H1 (cell line): ENCODE results near the gene ALDH1A3. TPM values are rescaled to one million over a fixed set of nuclear protein-coding genes. Genes with fewer than 3 reads are reported as not detected.

Experiments
- CTCF ChIA-PET: fragments of 300-600 bp; sonication (Branson Sonifier 250); formaldehyde crosslinking; loops from one replicate; lab custom pipeline; 2021; ENCODE audit not compliant: partially characterized antibody; lab: Charles Lee
- POLR2A ChIA-PET: fragments of 300-600 bp; sonication (Branson Sonifier 250); formaldehyde crosslinking; loops from one replicate; lab custom pipeline; 2021; ENCODE audit warnings: inconsistent platforms; ENCODE audit not compliant: partially characterized antibody; lab: Charles Lee
- DNase-seq, 2 experiments: peaks; one replicate each; pipeline versions ENCODE4 v3.0.0 to v3.0.0-alpha.2; 2010 to 2022; ENCODE audit warnings: low spot score in 2 of 2, low read depth in 1 of 2, mixed read lengths in 1 of 2
- FAIRE-seq: peaks from 2 replicates; lab custom pipeline; 2011; peaks lifted over from hg19 to GRCh38; lab: Jason Lieb, UNC
- H2AFZ ChIP-seq: 2 replicates; pipeline ENCODE4 v1.8.1; 2012; ENCODE audit warnings: low read length, inconsistent platforms
- H2AK5ac ChIP-seq: 2 replicates; pipeline ENCODE4 v1.6.1; 2013; ENCODE audit warnings: low read depth, low read length
- H2BK120ac ChIP-seq: replicated peaks from 2 replicates; pipeline ENCODE3; 2013; ENCODE audit warnings: low read depth, low read length, inconsistent platforms
- H2BK12ac ChIP-seq: 2 replicates; pipeline ENCODE4 v1.6.1; 2013; ENCODE audit warnings: low read depth, low read length
- H2BK15ac ChIP-seq: 2 replicates; pipeline ENCODE4 v1.6.1; 2013; ENCODE audit warnings: low read length
- H2BK20ac ChIP-seq: 2 replicates; pipeline ENCODE4 v1.6.1; 2013; ENCODE audit warnings: low read length
- H2BK5ac ChIP-seq: 2 replicates; pipeline ENCODE4 v1.6.1; 2013; ENCODE audit warnings: low read depth, low read length
- H3K14ac ChIP-seq: 2 replicates; pipeline ENCODE4 v1.6.1; 2013; ENCODE audit warnings: inconsistent platforms; ENCODE audit not compliant: insufficient read length
- H3K18ac ChIP-seq: 2 replicates; pipeline ENCODE4 v1.6.1; 2013; ENCODE audit warnings: low read length; ENCODE audit errors: extremely low read depth
- H3K23ac ChIP-seq: 2 replicates; pipeline ENCODE4 v1.6.1; 2013; ENCODE audit warnings: inconsistent platforms; ENCODE audit not compliant: insufficient read length
- H3K23me2 ChIP-seq: 2 replicates; pipeline ENCODE4 v1.6.1; 2013; ENCODE audit warnings: low read depth, low read length
- H3K27ac ChIP-seq: 2 replicates; pipeline ENCODE4 v1.6.1; 2011; ENCODE audit warnings: low read depth, low read length, inconsistent platforms
- H3K27me3 ChIP-seq, 4 experiments: replicated peaks in 1 of 4; 1 replicate in 1 of 4; 2 replicates in 3 of 4; pipeline versions ENCODE4 v1.6.1 to v1.8.1; 2011 to 2013; ENCODE audit warnings: low read length in 3 of 4, mild to moderate bottlenecking in 3 of 4, inconsistent platforms in 2 of 4, mixed read lengths in 2 of 4, moderate library complexity in 1 of 4; ENCODE audit not compliant: control insufficient read depth in 3 of 4, insufficient read depth in 3 of 4; ENCODE audit errors: extremely low read depth in 1 of 4
- H3K36me3 ChIP-seq, 4 experiments: 2 replicates each; pipeline versions ENCODE4 v1.6.1 to v1.8.1; 2011 to 2013; ENCODE audit warnings: mild to moderate bottlenecking in 4 of 4, low read length in 3 of 4, moderate library complexity in 2 of 4, control low read depth in 1 of 4, inconsistent platforms in 1 of 4; ENCODE audit not compliant: insufficient read depth in 4 of 4, control insufficient read depth in 2 of 4
- H3K4ac ChIP-seq: replicated peaks from 2 replicates; pipeline ENCODE3; 2013; ENCODE audit warnings: low read length, low read depth, mixed read lengths, inconsistent platforms; ENCODE audit not compliant: insufficient read length
- H3K4me1 ChIP-seq, 4 experiments: replicated peaks in 1 of 4; 1 replicate in 1 of 4; 2 replicates in 3 of 4; pipeline versions ENCODE4 v1.6.1 to v1.8.1; 2011 to 2013; ENCODE audit warnings: low read length in 3 of 4, inconsistent platforms in 2 of 4, mixed read lengths in 1 of 4; ENCODE audit not compliant: insufficient read depth in 4 of 4, control insufficient read depth in 3 of 4
- H3K4me2 ChIP-seq, 2 experiments: 2 replicates each; pipeline versions ENCODE4 v1.6.1 to v1.8.1; 2011 to 2013; ENCODE audit warnings: low read depth in 2 of 2, low read length in 2 of 2, control low read depth in 1 of 2, inconsistent platforms in 1 of 2, mild to moderate bottlenecking in 1 of 2; ENCODE audit not compliant: insufficient read depth in 1 of 2
- H3K4me3 ChIP-seq, 4 experiments: fragments of 200-600, 300-600 bp in 1 of 4; sonication (generic), shearing (Covaris generic), sonication (Bioruptor Twin) in 1 of 4; 2 replicates each; pipeline versions ENCODE4 v1.5.1 to v1.8.1; 2011 to 2016; ENCODE audit warnings: low read length in 4 of 4, low read depth in 3 of 4, control low read depth in 2 of 4, inconsistent platforms in 2 of 4, mild to moderate bottlenecking in 2 of 4, mixed read lengths in 1 of 4, moderate library complexity in 1 of 4; ENCODE audit not compliant: insufficient read depth in 2 of 4; ENCODE audit errors: extremely low read depth in 1 of 4
- H3K56ac ChIP-seq: replicated peaks from 2 replicates; pipeline ENCODE3; 2013; ENCODE audit warnings: low read depth, mild to moderate bottlenecking, mixed read lengths, low read length, inconsistent platforms; ENCODE audit not compliant: insufficient read length
- H3K79me1 ChIP-seq: 2 replicates; pipeline ENCODE4 v1.6.1; 2013; ENCODE audit warnings: low read depth, low read length, control low read depth
- H3K79me2 ChIP-seq, 2 experiments: 2 replicates each; pipeline versions ENCODE4 v1.6.1 to v1.8.1; 2012 to 2013; ENCODE audit warnings: low read length in 2 of 2, mild to moderate bottlenecking in 2 of 2, inconsistent platforms in 1 of 2; ENCODE audit not compliant: insufficient read depth in 2 of 2, control insufficient read depth in 1 of 2
- H3K9ac ChIP-seq, 4 experiments: replicated peaks in 1 of 4; 1 replicate in 1 of 4; 2 replicates in 3 of 4; pipeline versions ENCODE4 v1.6.1 to v1.8.1; 2011 to 2013; ENCODE audit warnings: low read depth in 3 of 4, low read length in 3 of 4, control low read depth in 2 of 4, mild to moderate bottlenecking in 2 of 4, moderate library complexity in 2 of 4, inconsistent platforms in 1 of 4; ENCODE audit errors: extremely low read depth in 1 of 4
- H3K9me3 ChIP-seq, 2 experiments: 2 replicates each; pipeline versions ENCODE4 v1.6.1 to v1.8.1; 2012 to 2013; ENCODE audit warnings: mild to moderate bottlenecking in 2 of 2, moderate library complexity in 2 of 2, control low read depth in 1 of 2, inconsistent platforms in 1 of 2, low read depth in 1 of 2, low read length in 1 of 2, mixed read lengths in 1 of 2; ENCODE audit not compliant: insufficient read depth in 2 of 2
- H4K20me1 ChIP-seq, 2 experiments: replicated peaks in 1 of 2; 2 replicates each; pipeline versions ENCODE3 to v1.8.1; 2011 to 2013; ENCODE audit warnings: inconsistent platforms in 2 of 2, low read length in 2 of 2, mild to moderate bottlenecking in 1 of 2; ENCODE audit not compliant: insufficient read depth in 2 of 2, control insufficient read depth in 1 of 2
- H4K5ac ChIP-seq: 2 replicates; pipeline ENCODE4 v1.6.1; 2013; ENCODE audit warnings: low read length, low read depth, mixed read lengths, inconsistent platforms; ENCODE audit not compliant: insufficient read length
- H4K8ac ChIP-seq: 2 replicates; pipeline ENCODE4 v1.8.0; 2013; ENCODE audit warnings: mild to moderate bottlenecking, moderate library complexity, low read length, inconsistent platforms; ENCODE audit not compliant: insufficient read depth; ENCODE audit errors: extremely low read depth
- H4K91ac ChIP-seq: replicated peaks from 2 replicates; pipeline ENCODE3; 2013; ENCODE audit warnings: low read length, mixed read lengths, inconsistent platforms; ENCODE audit not compliant: insufficient read length
- ASH2L ChIP-seq: fragments of 200-600, 300-600 bp; sonication (generic); IDR thresholded peaks from one replicate; pipeline ENCODE4 v1.7.1; 2017; ENCODE audit warnings: low read length
- BACH1 ChIP-seq: IDR thresholded peaks from 2 replicates; pipeline ENCODE4 v1.6.1; 2012; ENCODE audit warnings: low read length, improper control_type of control experiment
- BCL11A ChIP-seq, 2 experiments: IDR thresholded peaks; one replicate each; pipeline ENCODE4 v1.6.1; 2011; ENCODE audit warnings: low read depth in 2 of 2, low read length in 2 of 2, mild to moderate bottlenecking in 2 of 2
- CHD2 ChIP-seq: IDR thresholded peaks from 2 replicates; pipeline ENCODE4 v1.6.1; 2012; ENCODE audit warnings: low read length, improper control_type of control experiment
- EGR1 ChIP-seq: IDR thresholded peaks from 2 replicates; pipeline ENCODE4 v1.6.1; 2011; ENCODE audit warnings: low read depth, low read length, borderline replicate concordance
- FOSL1 ChIP-seq: IDR thresholded peaks from 2 replicates; pipeline ENCODE4 v1.6.1; 2011; ENCODE audit warnings: mild to moderate bottlenecking, low read depth, low read length, moderate library complexity; ENCODE audit not compliant: insufficient read depth
- HDAC2 ChIP-seq, 2 experiments: fragments of 300-600 bp in 1 of 2; sonication (generic) in 1 of 2; IDR thresholded peaks; 2 replicates each; pipeline ENCODE4 v1.6.1; 2011 to 2012; ENCODE audit warnings: low read depth in 2 of 2, low read length in 2 of 2, mild to moderate bottlenecking in 2 of 2, moderate library complexity in 2 of 2, borderline replicate concordance in 1 of 2, inconsistent platforms in 1 of 2
- KDM5A ChIP-seq: fragments of 200-600 bp; IDR thresholded peaks from 2 replicates; pipeline ENCODE4 v1.7.1; 2012; ENCODE audit warnings: mild to moderate bottlenecking, low read length, inconsistent platforms, mixed read lengths
- POLR2AphosphoS5 ChIP-seq: IDR thresholded peaks from 2 replicates; pipeline ENCODE4 v1.6.1; 2011; ENCODE audit warnings: low read depth, low read length
- RXRA ChIP-seq: IDR thresholded peaks from 2 replicates; pipeline ENCODE4 v1.6.1; 2011; ENCODE audit warnings: low read depth, mild to moderate bottlenecking, low read length, moderate library complexity; ENCODE audit not compliant: insufficient read depth
- SAP30 ChIP-seq: fragments of 300-600 bp; sonication (generic); IDR thresholded peaks from 2 replicates; pipeline ENCODE4 v1.7.1; 2012; ENCODE audit warnings: low read length, moderate library complexity, mild to moderate bottlenecking, inconsistent platforms; ENCODE audit not compliant: insufficient read depth, insufficient replicate concordance
- SIRT6 ChIP-seq: IDR thresholded peaks from one replicate; pipeline ENCODE4 v1.7.1; 2012; ENCODE audit warnings: low read length, inconsistent platforms
- TBP ChIP-seq: IDR thresholded peaks from 2 replicates; pipeline ENCODE4 v1.6.1; 2011; ENCODE audit warnings: low read depth, low read length, improper control_type of control experiment
- TEAD4 ChIP-seq: IDR thresholded peaks from 2 replicates; pipeline ENCODE4 v1.6.1; 2012; ENCODE audit warnings: low read depth, low read length, inconsistent platforms, mixed read lengths
- YY1 ChIP-seq: IDR thresholded peaks from 2 replicates; pipeline ENCODE4 v1.6.1; 2011; ENCODE audit warnings: low read depth, mild to moderate bottlenecking, low read length
- WGBS, 2 experiments: shearing (Covaris generic) in 1 of 2; methylation state at CpG; one replicate each; pipeline versions ENCODE4 v1.1.6 to v1.1.7; 2013 to 2015; ENCODE audit warnings: low lambda C conversion rate in 2 of 2, mixed read lengths in 2 of 2, inconsistent platforms in 1 of 2, low coverage in 1 of 2, missing lambda C conversion rate in 1 of 2; ENCODE audit not compliant: insufficient replicate concordance in 2 of 2, insufficient coverage in 1 of 2, insufficient read length in 1 of 2; ENCODE audit errors: extremely low coverage in 1 of 2, missing lambda C conversion rate in 1 of 2; 5-methylcytosine and 5-hydroxymethylcytosine counted together
- polyA plus RNA-seq, 7 experiments: library from polyadenylated mRNA; depleted of rRNA in 3 of 7; stranded (reverse) in 5 of 7; unstranded in 2 of 7; fragments of >200 nt in 5 of 7; fragments of 200-250 nt in 2 of 7; gene quantifications; 1 replicate in 5 of 7; 2 replicates in 1 of 7; 4 replicates in 1 of 7; pipeline versions ENCODE4 v1.2.1 to v1.2.3, GENCODE V29; 2011 to 2013; ENCODE audit warnings: missing spikeins in 2 of 7, mixed read lengths in 2 of 7
- total RNA-seq: library from RNA; stranded (reverse); fragmentation: NEBNext Ultra II Directional; extraction: Animal tissue kit (Norgen Biotek cat#: 25700); gene quantifications from 2 replicates; pipeline ENCODE4 v1.2.1, GENCODE V29; 2021
- TF ChIP-seq, protein P1 (sequence below): IDR thresholded peaks from 2 replicates; pipeline ENCODE4 v1.6.1; 2012; ENCODE audit warnings: inconsistent platforms

ALDH1A3 gene
- total and polyA plus RNA-seq, 2 of the 8 experiments (the other 6 are each of a cell fraction or from before 2014, with no cell fraction given), result 2.2 to 5.5 TPM

DNA sequence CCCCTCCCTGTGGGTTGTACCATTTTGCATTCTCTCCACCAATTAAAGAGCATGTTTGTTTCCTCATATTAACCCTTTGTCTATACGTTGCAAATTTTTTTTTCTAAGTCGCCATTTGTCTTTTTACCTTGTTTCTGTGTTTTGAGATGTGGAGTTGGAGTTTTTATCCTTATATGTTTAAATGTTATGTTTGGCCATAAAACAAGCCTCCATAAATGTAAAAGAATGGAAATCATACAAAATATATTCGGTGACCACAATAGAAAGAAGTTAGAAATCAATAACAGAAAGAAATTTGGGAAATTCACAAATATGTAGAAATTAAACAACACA, 68.8 kb downstream of the ALDH1A3 start:
- H3K4me3 ChIP-seq, result no peak overlapping the region
- no peak overlapping the region for H3K18ac ChIP-seq
- no peaks in the 10 kb centered on the region for H3K36me3 ChIP-seq
- no peak overlapping the region for H3K56ac ChIP-seq
- no peak overlapping the region for H4K91ac ChIP-seq
- ChIA-PET CTCF (interaction anchor here (1.0 kb wide), 1 partner anchor 60 kb away, joined by 3 read pairs; no protein-coding TSS in a partner anchor), POLR2A (no interaction called here)
- no peak overlapping the region for H2BK120ac ChIP-seq
- H2BK5ac ChIP-seq, result no peak overlapping the region
- no peak overlapping the region for H2AK5ac ChIP-seq
- H2BK20ac ChIP-seq, result no peak overlapping the region
- H3K14ac ChIP-seq, result no peak overlapping the region
- DNase-seq (no peak), FAIRE-seq (no peak)
- H3K27me3 ChIP-seq, result no peaks in the 10 kb centered on the region
- H3K79me1 ChIP-seq, result no peaks in the 10 kb centered on the region
- no peaks in the 10 kb centered on the region for H3K23me2 ChIP-seq
- H3K9me3 ChIP-seq, result no peaks in the 10 kb centered on the region
- H3K9ac ChIP-seq, result no peak overlapping the region
- no peaks in the 10 kb centered on the region for H3K79me2 ChIP-seq
- no peak overlapping the region for H3K27ac ChIP-seq
- no peak overlapping the region for H3K4me2 ChIP-seq
- no peak overlapping the region for H3K4ac ChIP-seq
- no peaks in the 10 kb centered on the region for H4K20me1 ChIP-seq
- WGBS, 2 experiments, result 84% methylated on average over 3 of the region's 3 CpGs; no CpG with 5 or more reads in 1 of the 2 experiments
- H4K5ac ChIP-seq, result no peak overlapping the region
- no peak overlapping the region for H3K23ac ChIP-seq
- no peak overlapping the region for H2BK15ac ChIP-seq
- peak overlapping the region; percentile 59 for H2AFZ ChIP-seq
- no peak overlapping the region for H2BK12ac ChIP-seq
- H3K4me1 ChIP-seq, result peaks cover 0 to 5% (median 2%) of the 10 kb centered on the region in 4 experiments; a peak in 3 of 7 replicates
- no peak overlapping the region for H4K8ac ChIP-seq
- TF ChIP-seq ASH2L (no peak), EGR1 (no peak), BACH1 (no peak), SIRT6 (no peak), RXRA (no peak), KDM5A (no peak), BCL11A (IDR thresholded peaks at IDR 0.05; ENCODE audit: low read depth in 2 of 2, low read length in 2 of 2) (no peak), HDAC2 (IDR thresholded peaks at IDR 0.05; ENCODE audit: borderline replicate concordance in 1 of 2, low read depth in 2 of 2, low read length in 2 of 2) (no peak), SAP30 (no peak), YY1 (no peak), CHD2 (no peak), POLR2AphosphoS5 (no peak), FOSL1 (no peak), TBP (no peak), TEAD4 (no peak)
- TF ChIP-seq, protein P1, sequence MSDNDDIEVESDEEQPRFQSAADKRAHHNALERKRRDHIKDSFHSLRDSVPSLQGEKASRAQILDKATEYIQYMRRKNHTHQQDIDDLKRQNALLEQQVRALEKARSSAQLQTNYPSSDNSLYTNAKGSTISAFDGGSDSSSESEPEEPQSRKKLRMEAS, result no peak
